Measurements from ENCODE around the gene DDX56. TPM values are rescaled to one million over a fixed set of nuclear protein-coding genes. Genes with fewer than 3 reads are reported as not detected.
A peak's percentile ranks its signal among the peaks of the same experiment; 100 is the strongest.

The DDX56 gene
- total RNA-seq, 2 experiments from 2014 or later = 94.1 to 102 TPM

GRCh38 chr7:44583146-44583865 lies 9.6 kb upstream of the DDX56 start:
- peaks cover 29% of the 10 kb centered on the region for H3K4me1 Mint-ChIP-seq
- DNase-seq (no peak), ATAC-seq (ENCODE audit: low read depth) (no peak)
- peak overlapping the region; percentile 95 for H3K27ac Mint-ChIP-seq
- peak overlapping the region; percentile 93 for H3K4me3 Mint-ChIP-seq
- H3K9me3 Mint-ChIP-seq = no peaks in the 10 kb centered on the region
- H3K27me3 Mint-ChIP-seq = peaks cover 7% of the 10 kb centered on the region
- H3K36me3 Mint-ChIP-seq = peaks cover 18% of the 10 kb centered on the region
- POLR2A ChIA-PET = interaction anchor here (0.6 to 3.3 kb wide), 12 partner anchors 8 to 302 kb away, joined by 3 to 43 read pairs (median 11); partner anchors contain the start of genes DDX56, H2AZ2, OGDH and PURB

GRCh38 chr7:44581879-44582603 lies 8.3 kb upstream of the DDX56 start, which contains the start of gene TMED4:
TMED4 (minus strand) TSS chr7:44582231; CDS start chr7:44582206, 25 bp downstream.
- Mint-ChIP-seq H3K36me3 (peaks cover 22% of the 10 kb centered on the region), H3K9me3 (no peaks in the 10 kb centered on the region), H3K4me1 (peaks cover 22% of the 10 kb centered on the region), H3K27me3 (peaks cover 7% of the 10 kb centered on the region), H3K27ac (peak within 1 kb of the TSS; percentile 95), H3K4me3 (peak within 1 kb of the TSS; percentile 93)
- ATAC-seq (ENCODE audit: low read depth) (peak; percentile 93), DNase-seq (peak; percentile 100)
- POLR2A ChIA-PET = interaction anchor here (0.5 to 3.3 kb wide), 29 partner anchors 9 to 507 kb away, joined by 3 to 43 read pairs (median 4); partner anchors contain the start of genes DDX56, H2AZ2, OGDH and PPIA

GRCh38 chr7:44580945-44581878 lies 7.5 kb upstream of the DDX56 start:
- POLR2A ChIA-PET = interaction anchor here (0.6 to 3.3 kb wide), 21 partner anchors 8 to 446 kb away, joined by 3 to 43 read pairs (median 4); partner anchors contain the start of genes DDX56, H2AZ2, OGDH and PPIA

DNA sequence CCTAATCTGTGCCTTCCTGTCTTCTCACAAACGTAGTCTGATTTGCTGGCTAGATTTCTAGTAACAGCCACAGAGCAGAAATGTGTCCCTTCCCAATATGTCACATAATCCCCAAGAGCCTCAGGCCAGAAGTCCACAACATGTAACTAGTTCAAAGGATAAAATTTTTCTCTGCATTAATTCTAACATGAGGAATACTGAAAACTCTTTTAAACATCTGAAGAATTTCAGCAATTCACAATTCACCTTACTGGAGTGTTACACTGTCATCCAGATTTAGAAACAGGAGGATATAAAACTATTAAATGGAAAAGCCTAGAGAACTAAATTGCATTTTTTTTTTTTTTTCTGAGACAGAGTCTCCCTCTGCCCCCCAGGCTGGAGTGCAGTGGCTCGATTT lies 2.5 kb upstream of the DDX56 start:
- H3K4me3 Mint-ChIP-seq = no peak overlapping the region
- ATAC-seq (ENCODE audit: low read depth) = no peak
- POLR2A ChIA-PET = no interaction called here

More at GRCh38 chr7:44580945-44581878, 7.5 kb upstream of the DDX56 start:
- H3K27me3 Mint-ChIP-seq = peaks cover 7% of the 10 kb centered on the region
- DNase-seq = peak; percentile 71
- H3K36me3 Mint-ChIP-seq = peaks cover 23% of the 10 kb centered on the region
- peak overlapping the region; percentile 93 for H3K4me3 Mint-ChIP-seq
- ATAC-seq (ENCODE audit: low read depth) = peak; percentile 41
- H3K9me3 Mint-ChIP-seq = no peaks in the 10 kb centered on the region
- peaks cover 23% of the 10 kb centered on the region for H3K4me1 Mint-ChIP-seq
- H3K27ac Mint-ChIP-seq = peak overlapping the region; percentile 95

DNA sequence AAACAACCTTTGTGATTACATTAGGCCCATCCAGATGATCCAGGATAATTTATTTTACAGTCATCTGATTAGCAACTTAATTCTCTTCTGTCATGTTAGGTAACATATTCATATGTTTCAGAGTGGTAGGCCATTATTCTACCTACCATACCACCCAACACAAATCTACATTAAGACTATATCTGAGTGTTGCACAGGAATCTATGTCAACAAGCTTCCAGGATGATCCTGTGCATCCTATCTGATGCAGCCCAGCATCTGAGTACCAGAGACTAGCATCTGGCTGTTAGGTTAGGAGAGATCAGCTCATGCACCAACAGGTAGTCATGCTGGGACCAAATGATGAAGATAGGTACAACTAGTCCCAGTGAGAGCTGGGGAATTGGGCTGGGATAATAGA lies 1.3 kb upstream of the DDX56 start:
- peak overlapping the region; percentile 95 for H3K27ac Mint-ChIP-seq
- peaks cover 33% of the 10 kb centered on the region for H3K36me3 Mint-ChIP-seq
- H3K4me3 Mint-ChIP-seq = peak overlapping the region; percentile 96
- ATAC-seq (ENCODE audit: low read depth) (no peak), DNase-seq (no peak)
- POLR2A ChIA-PET = interaction anchor here (0.6 to 1.0 kb wide), 4 partner anchors 8 to 260 kb away, joined by 3 to 4 read pairs (median 4); partner anchors contain the start of gene OGDH
- H3K27me3 Mint-ChIP-seq = no peaks in the 10 kb centered on the region
- no peaks in the 10 kb centered on the region for H3K9me3 Mint-ChIP-seq
- H3K4me1 Mint-ChIP-seq = peaks cover 32% of the 10 kb centered on the region

More for the DNA sequence above, 2.5 kb upstream of the DDX56 start:
- no peak for DNase-seq
- H3K4me1 Mint-ChIP-seq = peaks cover 37% of the 10 kb centered on the region
- no peaks in the 10 kb centered on the region for H3K27me3 Mint-ChIP-seq
- H3K36me3 Mint-ChIP-seq = peaks cover 38% of the 10 kb centered on the region
- H3K27ac Mint-ChIP-seq = peak overlapping the region; percentile 60
- H3K9me3 Mint-ChIP-seq = no peaks in the 10 kb centered on the region

GRCh38 chr7:44574287-44574872 lies 672 bp upstream of the DDX56 start:
- H3K27me3 Mint-ChIP-seq = no peaks in the 10 kb centered on the region
- no peaks in the 10 kb centered on the region for H3K9me3 Mint-ChIP-seq
- H3K36me3 Mint-ChIP-seq = peaks cover 32% of the 10 kb centered on the region
- POLR2A ChIA-PET = interaction anchor here (0.6 to 2.5 kb wide), 17 partner anchors 7 to 401 kb away, joined by 3 to 25 read pairs (median 4); partner anchors contain the start of genes H2AZ2, NUDCD3, OGDH and PURB
- H3K4me1 Mint-ChIP-seq = peaks cover 26% of the 10 kb centered on the region
- ATAC-seq (ENCODE audit: low read depth) (no peak), DNase-seq (no peak)
- H3K27ac Mint-ChIP-seq = peak overlapping the region; percentile 95
- H3K4me3 Mint-ChIP-seq = peak overlapping the region; percentile 96

DNA sequence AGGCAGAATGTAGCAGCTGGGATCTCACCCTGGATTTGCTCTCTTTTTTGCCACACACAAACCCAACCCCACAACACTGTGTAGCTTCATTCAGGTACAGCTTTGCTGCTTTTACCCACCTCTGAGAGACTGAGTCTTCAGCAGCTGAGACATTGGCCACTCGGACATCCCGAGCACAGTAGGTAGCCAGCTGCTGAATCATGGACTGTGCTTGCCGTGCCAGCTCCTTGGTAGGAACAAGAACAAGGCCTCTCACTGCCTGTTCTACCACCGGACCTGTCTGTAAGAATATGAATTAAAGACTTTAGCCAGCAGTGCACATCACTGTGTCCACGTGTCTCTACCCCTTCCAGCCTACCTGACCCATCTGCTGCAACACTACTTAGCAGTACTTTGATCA lies 937 bp downstream of the DDX56 start:
- Mint-ChIP-seq H3K4me3 (peak overlapping the region; percentile 96), H3K27me3 (no peaks in the 10 kb centered on the region), H3K27ac (peak overlapping the region; percentile 95), H3K4me1 (peaks cover 23% of the 10 kb centered on the region), H3K36me3 (peaks cover 27% of the 10 kb centered on the region), H3K9me3 (no peaks in the 10 kb centered on the region)
- ATAC-seq (ENCODE audit: low read depth) (no peak), DNase-seq (no peak)
- POLR2A ChIA-PET = interaction anchor here (1.0 to 2.5 kb wide), 7 partner anchors 7 to 539 kb away, joined by 3 to 25 read pairs (median 7); partner anchors contain the start of genes H2AZ2, NUDCD3, TBRG4 and TMED4

DNA sequence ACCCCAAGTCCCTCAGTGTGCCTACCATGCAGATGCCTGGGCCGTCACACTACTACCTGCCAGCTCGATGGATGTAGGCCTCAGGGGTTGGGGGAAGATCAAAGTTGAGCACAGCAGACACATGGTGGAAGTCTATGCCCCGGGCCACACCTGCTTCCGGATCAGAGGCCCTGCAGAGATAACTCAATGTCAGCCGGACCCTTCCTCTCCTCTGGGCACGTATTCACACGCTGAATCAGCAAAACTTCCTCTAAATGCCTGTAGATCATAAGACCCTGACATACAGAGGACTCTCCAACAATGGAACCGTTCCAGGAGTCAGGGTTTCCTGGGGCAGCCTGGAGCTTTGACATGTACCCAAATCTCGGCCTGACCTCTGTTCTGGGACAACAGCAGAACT lies 3.7 kb downstream of the DDX56 start:
- no peaks in the 10 kb centered on the region for H3K9me3 Mint-ChIP-seq
- ATAC-seq (ENCODE audit: low read depth) = no peak
- DNase-seq = no peak
- no peak overlapping the region for H3K4me3 Mint-ChIP-seq
- no peak overlapping the region for H3K27ac Mint-ChIP-seq
- POLR2A ChIA-PET = interaction anchor here (1.5 kb wide), 1 partner anchor 12 kb away, joined by 4 read pairs; the partner anchor contains the start of gene TMED4
- peaks cover 24% of the 10 kb centered on the region for H3K36me3 Mint-ChIP-seq
- peaks cover 22% of the 10 kb centered on the region for H3K4me1 Mint-ChIP-seq
- H3K27me3 Mint-ChIP-seq = no peaks in the 10 kb centered on the region

GRCh38 chr7:44568771-44569560 lies 4.7 kb downstream of the DDX56 start:
- H3K27ac Mint-ChIP-seq = peak overlapping the region; percentile 40
- H3K36me3 Mint-ChIP-seq = peaks cover 32% of the 10 kb centered on the region
- no peaks in the 10 kb centered on the region for H3K9me3 Mint-ChIP-seq
- POLR2A ChIA-PET = no interaction called here
- DNase-seq (no peak), ATAC-seq (ENCODE audit: low read depth) (no peak)
- no peaks in the 10 kb centered on the region for H3K27me3 Mint-ChIP-seq
- H3K4me1 Mint-ChIP-seq = peaks cover 19% of the 10 kb centered on the region
- no peak overlapping the region for H3K4me3 Mint-ChIP-seq

- no peaks in the 10 kb centered on the region for H3K9me3 Mint-ChIP-seq
- POLR2A ChIA-PET = no interaction called here
- no peak overlapping the region for H3K4me3 Mint-ChIP-seq
- H3K27me3 Mint-ChIP-seq = no peaks in the 10 kb centered on the region
- no peak for ATAC-seq (ENCODE audit: low read depth)
- DNase-seq = no peak
- peaks cover 15% of the 10 kb centered on the region for H3K4me1 Mint-ChIP-seq
- H3K36me3 Mint-ChIP-seq = peaks cover 30% of the 10 kb centered on the region
- no peak overlapping the region for H3K27ac Mint-ChIP-seq
These were observed 5.8 kb downstream of the DDX56 start for GRCh38 chr7:44567884-44568283.

- Mint-ChIP-seq H3K27me3 (no peaks in the 10 kb centered on the region), H3K4me1 (peaks cover 9% of the 10 kb centered on the region), H3K36me3 (peaks cover 24% of the 10 kb centered on the region), H3K4me3 (no peak overlapping the region), H3K27ac (no peak overlapping the region), H3K9me3 (no peaks in the 10 kb centered on the region)
- DNase-seq (no peak), ATAC-seq (ENCODE audit: low read depth) (no peak)
- POLR2A ChIA-PET = no interaction called here
These were observed 7.0 kb downstream of the DDX56 start for GRCh38 chr7:44566680-44567079.

Data from activated naive CD8-positive, alpha-beta T cell treated with anti-CD3 and anti-CD28 coated beads, Interleukin-2, amount 10 ng/mL, durations not matched to agents 7 days and 5 days (primary cell).